GM13976 (cell line): ENCODE measurements around the gene SKI.

Source experiments
- DNase-seq: peaks from one replicate; pipeline ENCODE4 v3.0.0; 2012; ENCODE audit warnings: low spot score
- in situ Hi-C: fragments of 300-500 bp; cut with MboI; formaldehyde crosslinking; loops from one replicate; pipeline ENCODE4 v1.12.0; 2022; ENCODE audit warnings: low sequenced_read_pairs, mixed read lengths, inconsistent platforms; ENCODE audit not compliant: unreplicated experiment
- TF ChIP-seq, protein P1 (sequence below): IDR thresholded peaks from 2 replicates; pipeline ENCODE4 v1.5.1; 2012; ENCODE audit warnings: borderline replicate concordance, mild to moderate bottlenecking; ENCODE audit not compliant: insufficient read depth; ENCODE audit errors: extremely low read depth, missing control alignments, control extremely low read depth

The SKI gene

GRCh38 chr1:2182376-2182775 is 45.7 kb upstream of the SKI start:
- DNase-seq: no peak
- TF ChIP-seq, protein P1, sequence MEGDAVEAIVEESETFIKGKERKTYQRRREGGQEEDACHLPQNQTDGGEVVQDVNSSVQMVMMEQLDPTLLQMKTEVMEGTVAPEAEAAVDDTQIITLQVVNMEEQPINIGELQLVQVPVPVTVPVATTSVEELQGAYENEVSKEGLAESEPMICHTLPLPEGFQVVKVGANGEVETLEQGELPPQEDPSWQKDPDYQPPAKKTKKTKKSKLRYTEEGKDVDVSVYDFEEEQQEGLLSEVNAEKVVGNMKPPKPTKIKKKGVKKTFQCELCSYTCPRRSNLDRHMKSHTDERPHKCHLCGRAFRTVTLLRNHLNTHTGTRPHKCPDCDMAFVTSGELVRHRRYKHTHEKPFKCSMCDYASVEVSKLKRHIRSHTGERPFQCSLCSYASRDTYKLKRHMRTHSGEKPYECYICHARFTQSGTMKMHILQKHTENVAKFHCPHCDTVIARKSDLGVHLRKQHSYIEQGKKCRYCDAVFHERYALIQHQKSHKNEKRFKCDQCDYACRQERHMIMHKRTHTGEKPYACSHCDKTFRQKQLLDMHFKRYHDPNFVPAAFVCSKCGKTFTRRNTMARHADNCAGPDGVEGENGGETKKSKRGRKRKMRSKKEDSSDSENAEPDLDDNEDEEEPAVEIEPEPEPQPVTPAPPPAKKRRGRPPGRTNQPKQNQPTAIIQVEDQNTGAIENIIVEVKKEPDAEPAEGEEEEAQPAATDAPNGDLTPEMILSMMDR: no peak
- in situ Hi-C loops: no loop called here

DNA sequence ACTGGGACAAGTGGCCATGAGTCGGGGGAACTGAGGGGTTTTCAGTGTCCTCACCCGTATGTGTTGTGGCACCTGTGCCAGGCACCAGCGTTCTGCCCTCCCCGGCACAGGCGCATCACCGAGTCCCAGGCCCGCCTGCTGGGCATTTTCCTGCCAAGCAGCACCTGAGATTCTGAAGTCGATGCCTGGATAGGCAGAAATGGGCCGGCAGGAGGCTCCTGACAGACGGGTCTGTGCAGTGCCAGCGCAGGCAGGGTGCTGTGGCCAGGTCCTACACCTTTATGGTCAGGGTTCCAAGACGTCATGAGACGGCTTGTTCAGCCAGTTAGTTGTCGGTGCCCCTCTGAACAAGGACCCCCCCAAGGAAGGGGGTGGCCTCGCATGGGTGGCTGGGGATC is 44.2 kb upstream of the SKI start:
- in situ Hi-C loops: no loop called here
- DNase-seq: no peak
- TF ChIP-seq, protein P1: no peak

DNA sequence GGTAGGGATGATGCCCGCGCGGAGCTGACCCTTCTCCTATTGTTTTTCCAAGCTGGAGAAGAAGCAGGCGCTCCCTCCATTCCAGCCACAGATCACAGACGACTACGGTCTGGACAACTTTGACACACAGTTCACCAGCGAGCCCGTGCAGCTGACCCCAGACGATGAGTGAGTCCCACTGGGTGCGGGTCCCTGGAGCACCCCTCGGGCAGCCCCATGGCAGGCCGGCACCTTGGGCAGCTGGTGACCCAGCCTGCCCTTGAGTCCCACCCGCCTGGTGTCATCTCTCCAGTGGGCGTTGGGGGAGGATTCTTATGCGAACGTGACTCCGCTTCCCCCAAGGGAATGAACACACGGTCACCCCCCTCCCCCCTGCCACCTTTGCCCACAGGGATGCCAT is 43.6 kb upstream of the SKI start:
- no peak for DNase-seq
- in situ Hi-C loops: no loop called here
- TF ChIP-seq, protein P1: no peak

GRCh38 chr1:2184934-2185333 is 43.2 kb upstream of the SKI start:
- TF ChIP-seq, protein P1: no peak
- in situ Hi-C loops: no loop called here
- DNase-seq: no peak

DNA sequence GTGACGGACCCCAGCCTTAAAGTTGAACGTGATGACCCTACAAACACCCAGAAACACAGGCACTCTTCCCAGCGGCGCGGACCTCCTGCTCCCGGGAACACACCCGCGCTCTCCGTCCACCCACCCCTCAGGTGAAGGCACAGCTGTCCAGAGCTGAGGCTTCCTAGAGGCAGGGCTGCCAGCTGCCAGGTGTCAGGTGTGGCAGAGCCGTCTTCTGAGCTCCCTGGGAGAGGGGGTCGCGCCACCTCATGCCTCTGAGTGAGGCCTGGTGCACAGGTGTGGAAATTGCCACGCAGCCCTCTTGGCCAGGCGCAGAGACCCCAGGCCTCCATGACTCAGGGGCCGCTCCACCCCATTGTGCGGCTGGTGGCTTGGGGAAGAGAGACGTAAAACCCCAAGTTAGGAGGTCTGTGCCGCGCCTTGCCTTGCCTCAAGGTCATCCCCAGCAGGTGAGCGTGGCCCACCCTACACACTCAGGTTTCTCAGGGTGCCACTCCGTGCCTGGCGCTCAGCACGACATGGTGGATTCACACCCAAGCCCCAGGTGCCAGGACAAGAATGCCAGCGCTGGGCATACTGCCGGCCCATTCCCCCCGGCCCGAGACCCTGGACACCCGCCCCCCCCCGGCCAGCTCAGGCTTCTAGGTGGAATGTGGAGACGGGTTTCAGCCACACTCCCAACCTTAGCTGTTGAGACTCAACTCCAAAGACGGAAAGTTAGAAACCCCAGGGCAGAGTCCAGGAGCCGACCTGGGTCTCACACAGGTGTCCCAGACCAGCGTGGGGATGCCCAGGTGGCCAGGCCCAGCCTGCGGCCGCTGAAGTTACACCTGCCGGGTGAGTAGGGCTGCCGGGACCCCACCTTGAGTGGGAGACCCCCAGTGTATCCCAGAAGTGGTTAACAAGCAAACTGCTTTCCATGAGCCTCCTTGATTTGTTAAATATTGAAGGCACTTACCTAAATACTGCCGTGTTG is 42.0 kb upstream of the SKI start:
- DNase-seq: no peak
- TF ChIP-seq, protein P1: no peak
- in situ Hi-C loops: no loop called here

GRCh38 chr1:2186901-2187300 is 41.2 kb upstream of the SKI start:
- no peak for DNase-seq
- TF ChIP-seq, protein P1: no peak
- in situ Hi-C loops: no loop called here

DNA sequence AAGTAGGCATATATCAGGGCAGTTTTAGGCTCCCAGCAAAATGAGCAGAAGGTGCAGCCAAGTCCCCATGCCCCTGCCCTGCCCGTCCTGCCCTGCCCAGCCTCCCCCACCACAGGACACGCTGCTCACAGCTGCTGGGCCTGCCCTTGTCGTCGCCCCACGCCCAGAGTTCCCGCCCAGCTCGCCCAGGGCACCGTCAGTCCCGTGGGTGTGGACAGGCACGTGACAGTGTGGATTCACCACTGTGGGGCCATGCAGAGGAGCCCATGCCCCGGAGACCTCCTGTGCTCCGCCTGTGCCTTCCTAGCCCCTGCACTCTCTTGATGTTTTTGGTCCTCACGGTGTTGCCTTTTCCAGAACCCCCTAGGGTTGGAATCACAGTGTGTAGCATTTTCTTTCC is 40.5 kb upstream of the SKI start:
- in situ Hi-C loops: no loop called here
- DNase-seq: no peak
- TF ChIP-seq, protein P1: no peak
